ENCODE measurements around the gene DOK7.
"Not testable (repeated sequence)": the region's sequence is repeated elsewhere in the genome, so short reads cannot be mapped to it uniquely, and the experiment has no call there.

Gene DOK7

DNA sequence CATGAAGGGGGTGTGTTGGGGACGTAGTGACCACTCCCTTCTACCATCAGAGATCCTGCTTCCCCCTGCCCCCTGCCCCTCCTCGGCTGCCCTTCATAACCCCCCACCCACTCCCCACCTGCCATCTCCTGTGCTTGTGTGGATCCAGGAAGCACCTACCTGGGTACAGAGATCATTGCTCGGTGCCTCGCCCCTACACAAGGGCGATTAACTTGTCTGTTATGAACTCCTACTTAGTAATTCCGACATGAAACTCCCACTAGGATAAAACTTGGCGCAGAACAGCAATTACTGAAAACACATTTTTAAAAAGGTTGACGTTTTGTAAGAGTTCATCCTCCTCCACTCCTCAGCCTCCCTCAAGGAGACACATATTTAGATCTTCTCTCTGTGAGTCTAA is 80.3 kb downstream of the DOK7 start:
- not testable (repeated sequence) for DNase-seq (ENCODE audit: low spot score)
